NB4 (cell line): Measurements from ENCODE around the gene TPPP3.

Experiments used
- CTCF ChIP-seq: IDR thresholded peaks from one replicate; pipeline ENCODE4 v1.5.1; 2012; ENCODE audit warnings: low read depth, low read length
- POLR2A ChIP-seq: IDR thresholded peaks from 2 replicates; pipeline ENCODE4 v1.6.1; 2011; ENCODE audit warnings: mild to moderate bottlenecking; ENCODE audit not compliant: insufficient read length; ENCODE audit errors: extremely low read depth
- TF ChIP-seq, protein P1 (sequence below): IDR thresholded peaks from 2 replicates; pipeline ENCODE4 v1.6.1; 2011; ENCODE audit warnings: low read depth, low read length

GRCh38 chr16:67407788-67408452 lies 14.6 kb upstream of the TPPP3 start:
- TF ChIP-seq, protein P1, sequence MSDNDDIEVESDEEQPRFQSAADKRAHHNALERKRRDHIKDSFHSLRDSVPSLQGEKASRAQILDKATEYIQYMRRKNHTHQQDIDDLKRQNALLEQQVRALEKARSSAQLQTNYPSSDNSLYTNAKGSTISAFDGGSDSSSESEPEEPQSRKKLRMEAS: no peak
- peak; percentile 19 for TF ChIP-seq CTCF
- TF ChIP-seq POLR2A: no peak
